Islet precursor cell (in vitro differentiated cells): ENCODE measurements around the gene BTBD2.
"Not testable (repeated sequence)": the region's sequence is repeated elsewhere in the genome, so short reads cannot be mapped to it uniquely, and the experiment has no call there.

Experiments used
- DNase-seq: peaks from one replicate; pipeline ENCODE4 v3.0.0-alpha.2; 2018

BTBD2 gene

GRCh38 chr19:2039089-2039958, 23.8 kb upstream of the BTBD2 start:
- DNase-seq = peak; percentile 41

- DNase-seq = no peak
These were observed 23.0 kb upstream of the BTBD2 start for GRCh38 chr19:2038284-2039088.

- DNase-seq = no peak
These were observed 22.2 kb upstream of the BTBD2 start for GRCh38 chr19:2037651-2038255.

GRCh38 chr19:2036424-2036823, 20.9 kb upstream of the BTBD2 start:
- no peak for DNase-seq

- no peak for DNase-seq
These were observed 20.1 kb upstream of the BTBD2 start for GRCh38 chr19:2035590-2035991.

GRCh38 chr19:2034729-2035589, 19.4 kb upstream of the BTBD2 start:
- DNase-seq = no peak

- DNase-seq = not testable (repeated sequence)
These were observed 18.7 kb upstream of the BTBD2 start for GRCh38 chr19:2034253-2034652.

GRCh38 chr19:2033825-2034159, 18.3 kb upstream of the BTBD2 start:
- peak; percentile 41 for DNase-seq

GRCh38 chr19:2033115-2033824, 17.8 kb upstream of the BTBD2 start:
- no peak for DNase-seq

GRCh38 chr19:2032296-2032941, 16.9 kb upstream of the BTBD2 start:
- peak; percentile 66 for DNase-seq

GRCh38 chr19:2027361-2027760, 11.8 kb upstream of the BTBD2 start:
- DNase-seq = no peak

GRCh38 chr19:2026770-2027169, 11.3 kb upstream of the BTBD2 start:
- no peak for DNase-seq

- no peak for DNase-seq
These were observed 6.8 kb upstream of the BTBD2 start for GRCh38 chr19:2022289-2022688.

GRCh38 chr19:2021453-2022140, 6.1 kb upstream of the BTBD2 start:
- DNase-seq = no peak

- DNase-seq = no peak
These were observed 3.2 kb upstream of the BTBD2 start for GRCh38 chr19:2018752-2019151.

- peak; percentile 67 for DNase-seq
These were observed 710 bp upstream of the BTBD2 start for GRCh38 chr19:2016041-2016807.

GRCh38 chr19:2014731-2015607, 545 bp downstream of the BTBD2 start:
- DNase-seq = no peak

- no peak for DNase-seq
These were observed 1.4 kb downstream of the BTBD2 start for GRCh38 chr19:2014131-2014571.

- no peak for DNase-seq
These were observed 1.9 kb downstream of the BTBD2 start for GRCh38 chr19:2013683-2013961.
